ENCODE data around the gene USHBP1. TPM values are rescaled to one million over a fixed set of nuclear protein-coding genes. Genes with fewer than 3 reads are reported as not detected.

USHBP1 gene
- total RNA-seq, 4 donors from 2014 or later, result 0.70 to 4.8 (median 0.73) TPM; not detected in 1

- Histone ChIP-seq H3K9me3 (peaks cover 0 to 9% (median 0%) of the 10 kb centered on the region in 3 donors), H3K36me3 (peaks cover 0 to 5% (median 4%) of the 10 kb centered on the region in 3 donors), H3K4me3 (peak overlapping the region; percentile 9 to 59 (median 34)), H3K27me3 (no peaks in the 10 kb centered on the region), H3K4me1 (peaks cover 7 to 32% (median 9%) of the 10 kb centered on the region in 3 donors), H3K27ac (peak overlapping the region; percentile 24 to 65 (median 58))
- no peak for TF ChIP-seq CTCF (IDR thresholded peaks at IDR 0.05)
- TF ChIP-seq POLR2A (IDR thresholded peaks at IDR 0.05), result no peak
- intact Hi-C loops (cut with DNase I), result no loop called here
- 77 to 78% methylated on average over 18 to 19 of the region's 23 CpGs for WGBS, 2 donors
- no peak for DNase-seq
Observed at GRCh38 chr19:17263712-17264640, 569 bp downstream of the USHBP1 start.

GRCh38 chr19:17262557-17262956 is 2.0 kb downstream of the USHBP1 start:
- Histone ChIP-seq H3K27me3 (no peaks in the 10 kb centered on the region), H3K4me3 (peak overlapping the region in 1 of 4 donors; percentile 26), H3K27ac (no peak overlapping the region), H3K4me1 (peaks cover 0 to 19% (median 0%) of the 10 kb centered on the region in 3 donors), H3K36me3 (no peaks in the 10 kb centered on the region), H3K9me3 (peaks cover 0 to 9% (median 0%) of the 10 kb centered on the region in 3 donors)
- intact Hi-C loops (cut with DNase I), result no loop called here
- 83 to 84% methylated on average over 10 to 13 of the region's 16 CpGs for WGBS, 2 donors
- TF ChIP-seq CTCF (IDR thresholded peaks at IDR 0.05) (no peak), POLR2A (IDR thresholded peaks at IDR 0.05) (no peak)
- no peak for DNase-seq

GRCh38 chr19:17260842-17261325 is 3.7 kb downstream of the USHBP1 start:
- TF ChIP-seq POLR2A (IDR thresholded peaks at IDR 0.05) (no peak), CTCF (IDR thresholded peaks at IDR 0.05) (peak; percentile 85 to 95 (median 90))
- Histone ChIP-seq H3K9me3 (peaks cover 0 to 9% (median 0%) of the 10 kb centered on the region in 3 donors), H3K4me3 (no peak overlapping the region), H3K4me1 (peaks cover 0 to 12% (median 0%) of the 10 kb centered on the region in 3 donors), H3K36me3 (no peaks in the 10 kb centered on the region), H3K27me3 (no peaks in the 10 kb centered on the region), H3K27ac (no peak overlapping the region)
- 7 to 17% methylated on average over 15 of the region's 15 CpGs for WGBS, 2 donors
- DNase-seq, result no peak
- intact Hi-C loops (cut with DNase I), result no loop called here

- DNase-seq, result no peak
- Histone ChIP-seq H3K27ac (no peak overlapping the region), H3K9me3 (peaks cover 0 to 9% (median 0%) of the 10 kb centered on the region in 3 donors), H3K4me1 (peaks cover 0 to 8% (median 0%) of the 10 kb centered on the region in 3 donors), H3K27me3 (no peaks in the 10 kb centered on the region), H3K4me3 (no peak overlapping the region), H3K36me3 (no peaks in the 10 kb centered on the region)
- WGBS, 2 donors, result 80% methylated on average over 1 of the region's 1 CpG; no CpG with 5 or more reads in 1 of the 2 donors
- intact Hi-C loops (cut with DNase I), result no loop called here
- TF ChIP-seq CTCF (IDR thresholded peaks at IDR 0.05), result no peak
- no peak for TF ChIP-seq POLR2A (IDR thresholded peaks at IDR 0.05)
Observed at GRCh38 chr19:17259934-17260333, 4.6 kb downstream of the USHBP1 start.
